Neural cell (in vitro differentiated cells): ENCODE results near the gene GDF7. TPM values are rescaled to one million over a fixed set of nuclear protein-coding genes. Genes with fewer than 3 reads are reported as not detected.

Experiments used
- H2AFZ ChIP-seq: fragments of 200-600, 300-800 bp; sonication (generic), shearing (Covaris generic); 2 replicates; pipeline ENCODE4 v1.6.0; 2014; ENCODE audit warnings: low read depth, mild to moderate bottlenecking, antibody characterized with exemption, low read length, moderate library complexity
- H3F3A ChIP-seq: fragments of 200-600 bp; shearing (Covaris generic); 2 replicates; pipeline ENCODE4 v1.6.1; 2016; ENCODE audit warnings: mild to moderate bottlenecking, moderate library complexity, mixed read lengths, antibody characterized with exemption, low read length; ENCODE audit not compliant: insufficient read depth, poor library complexity, severe bottlenecking
- H3K27ac ChIP-seq: fragments of 200-600, 300-800 bp; sonication (generic), shearing (Covaris generic); 2 replicates; pipeline ENCODE4 v1.5.1; 2014; ENCODE audit warnings: mild to moderate bottlenecking, low read length, moderate library complexity
- H3K27me3 ChIP-seq: fragments of 300-800, 200-600 bp; sonication (generic), shearing (Covaris generic); 2 replicates; pipeline ENCODE4 v1.6.0; 2014; ENCODE audit warnings: mild to moderate bottlenecking, low read depth, low read length, moderate library complexity; ENCODE audit not compliant: insufficient read depth
- H3K36me3 ChIP-seq: fragments of 300-800, 200-600 bp; sonication (generic), shearing (Covaris generic); 2 replicates; pipeline ENCODE4 v1.5.1; 2014; ENCODE audit warnings: mild to moderate bottlenecking, antibody characterized with exemption, low read length, moderate library complexity; ENCODE audit not compliant: insufficient read depth
- H3K4me2 ChIP-seq: fragments of 300-800, 200-600 bp; sonication (generic), shearing (Covaris generic); 2 replicates; pipeline ENCODE4 v1.6.0; 2014; ENCODE audit warnings: mild to moderate bottlenecking, low read length
- H3K4me3 ChIP-seq: fragments of 300-800, 200-600 bp; sonication (generic), shearing (Covaris generic); 2 replicates; pipeline ENCODE4 v1.5.1; 2014; ENCODE audit warnings: mild to moderate bottlenecking, low read length, moderate library complexity
- H3K79me2 ChIP-seq: fragments of 200-600 bp; shearing (Covaris generic); replicated peaks from 2 replicates; pipeline ENCODE4 v1.6.0; 2014; ENCODE audit warnings: mild to moderate bottlenecking, low read length, moderate library complexity; ENCODE audit not compliant: insufficient read depth
- H3K9ac ChIP-seq: fragments of 300-800, 200-600 bp; sonication (generic), shearing (Covaris generic); 2 replicates; pipeline ENCODE4 v1.6.1; 2016; ENCODE audit warnings: mild to moderate bottlenecking, low read length, mixed read lengths
- H3K9me2 ChIP-seq: fragments of 200-600 bp; shearing (Covaris generic); 2 replicates; pipeline ENCODE4 v1.6.1; 2016; ENCODE audit warnings: mild to moderate bottlenecking, low read length, mixed read lengths; ENCODE audit not compliant: insufficient read depth
- H3K9me3 ChIP-seq: fragments of 200-600, 300-800 bp; sonication (generic), shearing (Covaris generic); 2 replicates; pipeline ENCODE4 v1.6.1; 2016; ENCODE audit warnings: mild to moderate bottlenecking, mixed run types, low read length, moderate library complexity, mixed read lengths
- H4K20me1 ChIP-seq: fragments of 200-600 bp; shearing (Covaris generic); 2 replicates; pipeline ENCODE4 v1.6.1; 2016; ENCODE audit warnings: mild to moderate bottlenecking, mixed run types; ENCODE audit not compliant: insufficient read depth
- CTCF ChIP-seq: fragments of 450-650 bp; IDR thresholded peaks from 2 replicates; pipeline ENCODE4 v1.5.1; 2014; ENCODE audit warnings: antibody characterized with exemption, mild to moderate bottlenecking, moderate library complexity; ENCODE audit not compliant: poor library complexity, severe bottlenecking
- EP300 ChIP-seq: fragments of 450-650 bp; conservative IDR thresholded peaks from 2 replicates; pipeline ENCODE4 v1.6.1; 2014; ENCODE audit warnings: antibody characterized with exemption, mild to moderate bottlenecking, moderate library complexity; ENCODE audit not compliant: poor library complexity, severe bottlenecking
- EZH2 ChIP-seq: fragments of 200-600, 300-800 bp; shearing (Covaris generic), sonication (generic); IDR thresholded peaks from 2 replicates; pipeline ENCODE4 v1.6.1; 2014; ENCODE audit warnings: antibody characterized with exemption, low read length, borderline replicate concordance, mild to moderate bottlenecking; ENCODE audit not compliant: insufficient read depth, poor library complexity, severe bottlenecking
- MXI1 ChIP-seq: fragments of 450-650 bp; conservative IDR thresholded peaks from 2 replicates; pipeline ENCODE4 v1.6.1; 2014; ENCODE audit warnings: antibody characterized with exemption, mild to moderate bottlenecking; ENCODE audit not compliant: poor library complexity, severe bottlenecking
- POLR2AphosphoS5 ChIP-seq: IDR thresholded peaks from 2 replicates; pipeline ENCODE4 v1.6.1; 2012
- RAD21 ChIP-seq: fragments of 450-650 bp; conservative IDR thresholded peaks from 2 replicates; pipeline ENCODE4 v1.6.1; 2014; ENCODE audit warnings: antibody characterized with exemption, mild to moderate bottlenecking, moderate library complexity
- REST ChIP-seq: IDR thresholded peaks from 2 replicates; pipeline ENCODE4 v1.6.1; 2012; ENCODE audit warnings: borderline replicate concordance
- SMC3 ChIP-seq: fragments of 450-650 bp; conservative IDR thresholded peaks from 2 replicates; pipeline ENCODE4 v1.6.1; 2014; ENCODE audit warnings: antibody characterized with exemption, mild to moderate bottlenecking, moderate library complexity; ENCODE audit not compliant: poor library complexity
- TAF1 ChIP-seq: IDR thresholded peaks from 2 replicates; pipeline ENCODE4 v1.6.1; 2012; ENCODE audit warnings: low read depth
- polyA plus RNA-seq: library from polyadenylated mRNA; depleted of rRNA; stranded (reverse); fragments of >200 nt; gene quantifications from 2 replicates; pipeline ENCODE4 v1.2.3, GENCODE V29; 2014

The GDF7 gene
- polyA plus RNA-seq, 1 donor from 2014 or later = 0.38 TPM

GRCh38 chr2:20689428-20690264, 22.7 kb downstream of the GDF7 start:
- no peaks in the 10 kb centered on the region for H3K36me3 ChIP-seq
- no peak overlapping the region for H3K4me2 ChIP-seq
- H3K9ac ChIP-seq = no peak overlapping the region
- no peaks in the 10 kb centered on the region for H4K20me1 ChIP-seq
- H3F3A ChIP-seq = no peaks in the 10 kb centered on the region
- no peak overlapping the region for H3K27ac ChIP-seq
- no peaks in the 10 kb centered on the region for H3K9me2 ChIP-seq
- TF ChIP-seq TAF1 (no peak), CTCF (no peak), EP300 (no peak), REST (no peak), POLR2AphosphoS5 (no peak), SMC3 (no peak), RAD21 (no peak), EZH2 (no peak), MXI1 (no peak)
- no peaks in the 10 kb centered on the region for H3K79me2 ChIP-seq
- H3K27me3 ChIP-seq = no peaks in the 10 kb centered on the region
- no peak overlapping the region for H2AFZ ChIP-seq
- H3K9me3 ChIP-seq = no peaks in the 10 kb centered on the region
- no peak overlapping the region for H3K4me3 ChIP-seq

GRCh38 chr2:20691076-20691734, 24.3 kb downstream of the GDF7 start:
- Histone ChIP-seq H3F3A (no peaks in the 10 kb centered on the region), H3K27ac (no peak overlapping the region), H3K79me2 (no peaks in the 10 kb centered on the region), H3K36me3 (no peaks in the 10 kb centered on the region), H2AFZ (no peak overlapping the region), H3K4me3 (no peak overlapping the region), H3K4me2 (no peak overlapping the region), H3K9me2 (no peaks in the 10 kb centered on the region), H4K20me1 (no peaks in the 10 kb centered on the region), H3K9me3 (no peaks in the 10 kb centered on the region), H3K9ac (no peak overlapping the region), H3K27me3 (no peaks in the 10 kb centered on the region)
- TF ChIP-seq TAF1 (no peak), REST (no peak), POLR2AphosphoS5 (no peak), EP300 (no peak), CTCF (no peak), SMC3 (no peak), MXI1 (no peak), EZH2 (no peak), RAD21 (no peak)
